B cell (primary cell): ENCODE results near the gene PEX16. TPM values are rescaled to one million over a fixed set of nuclear protein-coding genes. Genes with fewer than 3 reads are reported as not detected.
A peak's percentile ranks its signal among the peaks of the same experiment; 100 is the strongest.

Source experiments
- ATAC-seq: fragments of 200-7000 bp; cut with Tn5 transposase; one replicate; pipeline ENCODE4 v1.10.0; 2021; ENCODE audit warnings: low read depth, mild to moderate bottlenecking, moderate number of reproducible peaks, moderate library complexity
- CTCF ChIA-PET: fragments of 350-600 bp; sonication (Branson Sonifier 250); formaldehyde crosslinking; loops from one replicate; lab custom pipeline; 2021; ENCODE audit warnings: antibody characterized with exemption, inconsistent platforms; lab: Charles Lee
- POLR2A ChIA-PET: fragments of 350-600 bp; sonication (Branson Sonifier 250); formaldehyde crosslinking; loops from one replicate; lab custom pipeline; 2021; ENCODE audit warnings: antibody characterized with exemption; lab: Charles Lee
- DNase-seq: peaks from one replicate; pipeline ENCODE4 v3.0.0; 2013
- H2AFZ ChIP-seq: 2 replicates; pipeline ENCODE4 v1.6.1; 2012; ENCODE audit warnings: mild to moderate bottlenecking, low read depth, low read length; ENCODE audit not compliant: insufficient read depth, poor library complexity, severe bottlenecking
- H3K27ac ChIP-seq, 2 donors: 1 replicate in 1 of 2; 2 replicates in 1 of 2; pipeline ENCODE4 v1.5.1; 2012 to 2013; ENCODE audit warnings: low read length in 2 of 2, mild to moderate bottlenecking in 2 of 2, moderate library complexity in 1 of 2
- H3K27me3 ChIP-seq, 4 experiments: fragments of 200-600 bp in 1 of 4; sonication (generic) in 1 of 4; replicated peaks in 1 of 4; 1 replicate in 2 of 4; 2 replicates in 2 of 4; pipeline versions ENCODE4 v1.6.1 to v1.7.0; 2013 to 2016; ENCODE audit warnings: low read length in 3 of 4, mild to moderate bottlenecking in 2 of 4, mixed read lengths in 1 of 4, moderate library complexity in 1 of 4; ENCODE audit not compliant: insufficient read depth in 4 of 4, control insufficient read depth in 3 of 4; ENCODE audit errors: control extremely low read depth in 1 of 4
- H3K36me3 ChIP-seq, 2 experiments: replicated peaks in 1 of 2; 1 replicate in 1 of 2; 2 replicates in 1 of 2; pipeline versions ENCODE4 v1.6.1 to v1.7.1; 2013; ENCODE audit warnings: low read length in 1 of 2; ENCODE audit not compliant: insufficient read depth in 2 of 2, control insufficient read depth in 1 of 2; ENCODE audit errors: control extremely low read depth in 1 of 2, extremely low read depth in 1 of 2
- H3K4me1 ChIP-seq, 2 donors: fragments of 200-600 bp in 1 of 2; sonication (generic) in 1 of 2; 1 replicate in 1 of 2; 2 replicates in 1 of 2; pipeline versions ENCODE4 v1.5.1 to v1.6.1; 2013 to 2017; ENCODE audit warnings: low read length in 2 of 2; ENCODE audit not compliant: control insufficient read depth in 2 of 2, insufficient read depth in 2 of 2
- H3K4me2 ChIP-seq: replicated peaks from 2 replicates; pipeline ENCODE3; 2012; ENCODE audit warnings: mild to moderate bottlenecking, low read depth, low read length; ENCODE audit not compliant: poor library complexity, severe bottlenecking
- H3K4me3 ChIP-seq, 5 experiments: fragments of 200-600 bp in 1 of 5; sonication (generic) in 1 of 5; 1 replicate in 3 of 5; 2 replicates in 2 of 5; pipeline versions ENCODE4 v1.5.1 to v1.7.0; 2011 to 2016; ENCODE audit warnings: low read length in 4 of 5, mild to moderate bottlenecking in 4 of 5, low read depth in 2 of 5, control low read depth in 1 of 5, moderate library complexity in 1 of 5; ENCODE audit not compliant: insufficient read depth in 1 of 5; ENCODE audit errors: control extremely low read depth in 1 of 5, extremely low read depth in 1 of 5
- H3K79me2 ChIP-seq: fragments of 200-600 bp; sonication (generic); one replicate; pipeline ENCODE4 v1.6.0; 2016; ENCODE audit warnings: low read length; ENCODE audit not compliant: control insufficient read depth, insufficient read depth
- H3K9ac ChIP-seq: fragments of 200-600 bp; sonication (generic); 2 replicates; pipeline ENCODE4 v1.6.1; 2017; ENCODE audit warnings: mild to moderate bottlenecking, low read length, moderate library complexity
- H3K9me3 ChIP-seq, 3 donors: one replicate each; pipeline versions ENCODE4 v1.6.1 to v1.7.1; 2013; ENCODE audit warnings: low read length in 2 of 3; ENCODE audit not compliant: control insufficient read depth in 2 of 3, insufficient read depth in 1 of 3; ENCODE audit errors: control extremely low read depth in 1 of 3
- H4K20me1 ChIP-seq: 2 replicates; pipeline ENCODE4 v1.6.0; 2012; ENCODE audit warnings: mild to moderate bottlenecking, low read length; ENCODE audit not compliant: insufficient read depth, control insufficient read depth, poor library complexity, severe bottlenecking
- H3K27ac Mint-ChIP-seq: one replicate; pipeline ENCODE4 v1.8.0; 2021; ENCODE audit warnings: mixed read lengths
- H3K27me3 Mint-ChIP-seq: one replicate; pipeline ENCODE4 v1.8.0; 2021; ENCODE audit warnings: mixed read lengths
- H3K4me1 Mint-ChIP-seq: one replicate; pipeline ENCODE4 v1.8.0; 2021; ENCODE audit warnings: mixed read lengths
- H3K4me3 Mint-ChIP-seq: one replicate; pipeline ENCODE4 v1.8.0; 2021; ENCODE audit warnings: mixed read lengths
- H3K9me3 Mint-ChIP-seq: one replicate; pipeline ENCODE4 v1.8.0; 2022; ENCODE audit warnings: mixed read lengths; ENCODE audit not compliant: insufficient read depth
- CTCF ChIP-seq: fragments of 200-600 bp; IDR thresholded peaks from one replicate; pipeline ENCODE4 v1.8.0; 2022; ENCODE audit warnings: antibody characterized with exemption, mild to moderate bottlenecking
- EZH2 ChIP-seq: IDR thresholded peaks from 2 replicates; pipeline ENCODE4 v1.6.1; 2012; ENCODE audit warnings: borderline replicate concordance, low read depth, mild to moderate bottlenecking, moderate library complexity, low read length; ENCODE audit not compliant: insufficient read depth, poor library complexity, severe bottlenecking
- whole genome bisulfite sequencing: methylation state at CpG from one replicate; pipeline ENCODE4 v1.1.5; 2013; ENCODE audit warnings: missing lambda C conversion rate; ENCODE audit not compliant: insufficient coverage; 5-methylcytosine and 5-hydroxymethylcytosine counted together
- intact Hi-C: fragments of 100-400 bp; cut with micrococcal nuclease; formaldehyde crosslinking; loops from one replicate; pipeline ENCODE4 v1.10.0; 2022
- polyA plus RNA-seq: library from polyadenylated mRNA; depleted of rRNA; stranded (reverse); fragments of >200 nt; gene quantifications from 2 replicates; pipeline ENCODE4 v1.2.3, GENCODE V29; 2012
- total RNA-seq, 2 donors: library from RNA; stranded (reverse); fragments of 120-200 nt in 1 of 2; gene quantifications; 1 replicate in 1 of 2; 2 replicates in 1 of 2; pipeline versions ENCODE4 v1.2.3 to v1.2.4, GENCODE V29; 2013 to 2022

Gene PEX16
- total and polyA plus RNA-seq, 2 donors (not counting 1 experiment from before 2014, with no cell fraction given) = 89.4 to 107 TPM

- H3K4me2 ChIP-seq = peak overlapping the region; percentile 86
- DNase-seq = no peak
- ChIA-PET CTCF (no interaction called here), POLR2A (no interaction called here)
- TF ChIP-seq CTCF = no peak
- TF ChIP-seq EZH2 = no peak
- Mint-ChIP-seq H3K27me3 (no peaks in the 10 kb centered on the region), H3K4me3 (peak overlapping the region; percentile 63), H3K9me3 (no peaks in the 10 kb centered on the region), H3K4me1 (peaks cover 12% of the 10 kb centered on the region), H3K27ac (no peak overlapping the region)
- intact Hi-C loops = loop anchor here (1.0 kb wide), 3 partner anchors 13 to 39 kb away; partner anchors contain the start of gene CRY2
- no peak for ATAC-seq
- WGBS = 22% methylated on average over 37 of the region's 43 CpGs
- H3K27ac ChIP-seq = no peak overlapping the region
- H3K4me3 ChIP-seq = peak overlapping the region in 4 of 5 experiments; percentile 32 to 59 (median 50)
- peak overlapping the region; percentile 51 for H2AFZ ChIP-seq
- H3K79me2 ChIP-seq = no peaks in the 10 kb centered on the region
- no peaks in the 10 kb centered on the region for H3K9me3 ChIP-seq
- peaks cover 0 to 13% (median 0%) of the 10 kb centered on the region in 4 experiments for H3K27me3 ChIP-seq
- H3K36me3 ChIP-seq = peaks cover 0 to 3% of the 10 kb centered on the region in 2 experiments
- H4K20me1 ChIP-seq = peaks cover 21% of the 10 kb centered on the region
- H3K4me1 ChIP-seq = peaks cover 11 to 12% of the 10 kb centered on the region in 2 donors
- peak overlapping the region; percentile 63 for H3K9ac ChIP-seq
Measured at GRCh38 chr11:45885921-45886721, 31.6 kb downstream of the PEX16 start.
